Iris pigment epithelial cell (primary cell): ENCODE data around the gene WT1.

Experiments used
- DNase-seq: peaks from one replicate; pipeline ENCODE4 v3.0.0-alpha.2; 2011; ENCODE audit warnings: low read depth

Gene WT1

DNA sequence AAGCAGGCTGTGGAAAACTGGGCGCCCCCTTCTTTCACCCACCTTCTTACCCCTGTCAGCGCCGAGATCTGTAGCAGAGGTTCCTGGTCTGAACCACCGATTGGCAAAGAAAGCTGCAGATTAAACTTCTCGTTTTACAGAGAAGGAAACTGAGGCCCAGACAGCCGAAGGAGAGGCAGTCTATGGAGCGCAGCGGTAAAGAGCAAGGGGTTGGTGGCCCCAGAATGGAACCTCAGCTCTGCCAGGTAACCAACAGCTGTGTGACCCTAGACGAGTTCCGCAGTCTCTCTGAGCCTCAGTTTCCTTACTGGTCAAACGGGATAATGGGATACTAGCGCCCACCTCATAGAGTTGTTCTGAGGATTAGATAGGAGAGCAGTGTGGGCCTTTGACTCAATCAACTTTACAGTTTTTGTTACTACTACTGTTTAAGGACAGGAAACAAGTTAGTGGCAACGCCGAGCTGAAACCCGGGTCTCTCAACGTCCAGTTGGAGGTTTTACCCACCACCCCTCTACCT, 3.1 kb upstream of the WT1 start:
- DNase-seq, result no peak

DNA sequence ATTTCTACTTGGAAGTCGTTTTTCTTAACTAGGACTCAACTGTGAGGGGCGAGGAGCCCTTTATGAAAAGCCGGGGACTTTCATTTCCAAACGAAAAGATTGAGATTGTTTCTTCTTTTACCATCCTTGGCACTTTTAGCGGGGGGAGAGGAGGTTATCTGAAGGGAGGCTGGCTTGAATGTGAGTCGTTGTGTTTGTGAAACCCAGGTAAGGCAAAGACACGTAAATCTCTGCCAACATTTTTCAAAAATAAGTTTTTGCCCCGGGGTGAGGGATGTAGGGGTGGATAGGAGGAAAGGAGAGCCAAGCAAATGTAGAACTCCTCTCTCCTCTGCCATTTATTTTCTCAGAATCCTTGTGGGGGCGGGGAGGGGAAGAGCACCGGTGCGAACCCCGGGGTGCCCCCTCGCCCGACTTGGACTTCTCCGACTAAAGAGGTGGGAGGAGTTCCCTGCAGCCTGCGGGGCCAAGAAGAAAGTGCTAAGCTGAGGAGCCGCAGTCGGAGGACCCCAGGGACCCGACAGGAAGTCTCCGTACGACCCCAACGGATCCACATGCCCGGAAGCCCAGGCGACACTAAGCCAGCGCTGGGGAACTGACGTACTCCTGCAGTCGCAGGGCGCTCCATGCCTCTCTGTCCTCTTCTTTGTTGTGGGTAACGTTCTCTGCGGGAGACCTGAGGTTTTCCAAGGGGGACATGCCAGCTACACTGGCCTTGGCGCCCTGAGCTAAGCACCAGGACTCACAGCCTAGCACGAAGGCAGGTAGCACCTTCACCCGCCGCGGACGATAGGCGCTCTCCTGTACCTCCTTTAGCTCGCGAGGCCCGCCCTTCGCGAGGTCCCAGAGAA, 2.4 kb upstream of the WT1 start:
- DNase-seq, result no peak

GRCh38 chr11:32436751-32437494, 1.6 kb upstream of the WT1 start:
- no peak for DNase-seq

- no peak for DNase-seq
These were observed 807 bp upstream of the WT1 start for GRCh38 chr11:32435942-32436750.

GRCh38 chr11:32435152-32435480, 223 bp downstream of the WT1 start:
- no peak for DNase-seq

DNA sequence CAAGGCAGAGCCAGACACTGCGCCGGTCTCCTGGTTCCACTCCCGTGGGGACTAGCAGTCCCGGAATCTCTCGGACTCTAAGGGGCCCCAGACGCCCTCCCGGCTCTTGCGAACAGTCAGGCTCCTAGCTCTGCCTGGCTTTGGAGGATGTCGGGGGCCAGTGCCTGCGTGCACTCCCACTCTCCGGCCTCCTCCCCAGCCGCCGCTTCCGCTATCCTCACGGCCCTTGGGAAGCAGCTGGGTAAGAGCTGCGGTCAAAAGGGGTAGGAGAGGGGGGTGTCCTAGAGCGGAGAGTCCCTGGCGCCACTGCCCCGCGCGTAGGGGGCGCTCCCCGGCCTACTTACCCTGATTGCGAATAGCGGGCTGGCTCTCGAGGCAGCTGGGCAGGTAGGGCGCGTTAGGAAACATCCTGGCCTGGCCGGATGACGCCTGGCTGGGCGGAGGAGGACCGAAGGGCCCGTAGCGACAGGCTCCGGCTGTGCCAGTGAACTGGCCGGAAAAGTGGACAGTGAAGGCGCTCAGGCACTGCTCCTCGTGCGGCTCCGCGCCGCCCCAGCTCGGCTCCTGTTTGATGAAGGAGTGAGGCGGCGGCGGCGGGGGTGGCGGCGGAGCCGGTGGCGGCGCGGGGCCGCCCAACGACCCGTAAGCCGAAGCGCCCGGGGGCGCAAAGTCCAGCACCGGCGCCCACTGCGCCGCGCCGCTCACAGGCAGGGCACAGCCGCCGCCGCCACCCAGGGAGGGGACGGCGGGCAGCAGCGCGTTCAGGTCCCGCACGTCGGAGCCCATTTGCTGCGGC, 785 bp downstream of the WT1 start:
- DNase-seq, result no peak

DNA sequence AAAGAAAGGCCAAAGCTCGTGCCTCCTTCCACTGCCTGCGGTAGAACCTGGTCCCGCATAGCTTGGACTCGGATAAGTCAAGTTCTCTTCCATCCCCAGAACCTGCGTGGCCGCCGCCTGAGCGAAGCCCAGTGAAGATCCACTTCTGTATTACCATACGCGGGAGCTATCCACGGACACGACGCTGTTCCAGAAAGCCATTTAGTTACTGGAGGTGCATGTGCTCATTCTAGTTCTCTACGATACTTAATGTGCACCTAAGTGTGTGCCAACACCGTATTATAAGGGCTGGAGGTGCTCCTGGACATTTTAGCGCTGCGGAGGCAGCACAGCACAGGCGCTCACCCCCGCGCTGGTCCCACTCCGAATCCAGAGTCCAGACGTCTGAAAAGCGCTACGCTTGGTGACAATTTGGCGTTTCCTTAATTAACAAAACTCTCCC, 1.4 kb downstream of the WT1 start:
- no peak for DNase-seq

DNA sequence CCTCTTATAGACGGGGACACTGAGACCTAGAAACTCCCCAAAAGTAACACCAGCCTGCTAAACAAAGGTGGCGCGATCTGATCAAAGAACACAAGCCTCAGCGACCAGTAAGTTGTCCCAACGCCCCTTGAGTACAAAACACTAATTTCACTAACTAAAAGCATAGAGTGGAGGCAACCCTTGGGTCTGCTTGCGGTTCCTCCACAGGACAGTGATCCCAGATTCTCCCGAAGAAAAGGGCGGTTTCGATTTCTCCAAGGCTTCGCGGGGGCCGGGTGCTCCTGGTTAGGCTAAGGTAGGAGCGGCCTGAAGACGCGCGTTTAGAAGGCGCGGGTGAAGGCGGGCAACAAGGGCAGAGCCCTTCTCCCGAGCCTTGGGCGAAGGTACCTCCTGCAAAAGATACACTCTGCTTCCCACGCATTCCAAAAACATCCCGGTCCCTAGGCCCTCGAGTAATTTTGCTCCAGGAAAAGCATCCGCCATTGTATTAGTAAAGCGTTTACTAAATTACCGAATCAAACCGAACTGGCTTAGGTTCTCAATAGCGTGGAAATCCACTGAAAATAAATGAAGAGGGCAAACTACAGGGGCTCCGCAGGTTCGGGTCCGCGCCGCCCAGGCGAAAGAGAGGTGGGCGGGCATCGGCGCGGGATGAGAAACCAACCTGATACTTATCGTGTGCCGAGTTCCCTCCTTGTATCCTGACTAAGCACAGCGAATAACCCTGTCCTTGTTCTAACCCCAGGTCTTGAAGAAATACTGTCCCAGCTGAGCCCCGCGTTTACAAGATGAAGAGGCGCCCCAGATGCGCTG, 2.0 kb downstream of the WT1 start:
- no peak for DNase-seq

DNA sequence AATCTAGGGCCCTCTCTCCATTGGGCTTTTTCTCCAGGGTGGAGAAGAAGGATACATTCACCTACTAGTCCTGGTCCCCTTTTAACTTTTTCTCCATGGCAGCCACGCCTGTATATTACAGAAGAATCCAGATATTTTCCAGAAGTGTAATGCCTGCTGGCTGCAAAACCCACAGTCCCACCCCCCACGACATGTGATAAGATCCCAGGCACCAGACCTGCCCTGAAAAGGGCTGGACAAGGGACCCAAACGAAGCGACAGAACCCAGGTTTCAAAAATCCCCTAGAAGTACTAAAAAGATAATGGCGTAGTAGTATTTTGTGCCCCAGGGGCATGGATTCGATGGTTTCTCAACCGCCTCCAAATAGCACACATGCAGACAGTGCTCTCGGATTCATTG, 2.8 kb downstream of the WT1 start:
- no peak for DNase-seq

DNA sequence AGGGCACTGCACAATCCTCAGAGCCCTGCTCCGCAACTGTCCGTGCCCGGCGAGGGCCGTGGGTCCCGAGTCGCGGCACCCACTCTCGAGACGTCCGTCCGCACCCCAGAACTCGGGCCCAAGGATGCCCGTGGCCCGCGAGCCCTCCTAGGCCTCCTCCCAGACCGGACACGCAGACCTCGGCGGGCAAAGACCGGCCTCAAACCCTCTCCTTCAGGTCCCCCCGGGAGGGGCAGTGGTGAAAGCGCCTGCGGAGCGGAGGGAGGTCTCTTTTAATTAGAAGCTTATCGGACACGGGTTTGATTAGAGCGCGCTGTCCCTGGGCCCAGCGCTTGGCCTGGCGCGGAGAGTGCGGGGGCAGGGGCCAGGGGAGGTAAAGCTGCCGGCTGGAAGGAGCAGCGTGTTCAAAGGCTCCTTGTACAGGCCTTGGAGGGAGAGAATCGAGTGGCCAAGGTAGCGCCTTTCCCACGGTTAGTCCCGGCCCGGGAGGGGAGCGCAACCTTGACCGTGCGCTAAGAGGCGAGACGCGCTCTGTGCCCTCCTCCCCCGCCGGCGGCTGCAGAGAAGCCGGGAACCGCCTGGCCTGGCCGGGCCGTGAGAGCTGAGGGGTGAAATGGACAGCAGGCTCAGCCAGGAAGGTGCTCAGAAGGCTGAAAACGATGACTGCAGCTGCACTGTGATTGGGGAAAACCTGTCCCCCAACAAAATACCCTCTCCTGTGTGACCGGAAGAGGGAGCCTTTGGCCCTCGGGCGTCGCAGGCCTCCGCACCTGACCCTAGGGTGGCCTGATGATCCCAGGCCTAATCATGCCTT, 4.6 kb downstream of the WT1 start:
- DNase-seq, result no peak

DNA sequence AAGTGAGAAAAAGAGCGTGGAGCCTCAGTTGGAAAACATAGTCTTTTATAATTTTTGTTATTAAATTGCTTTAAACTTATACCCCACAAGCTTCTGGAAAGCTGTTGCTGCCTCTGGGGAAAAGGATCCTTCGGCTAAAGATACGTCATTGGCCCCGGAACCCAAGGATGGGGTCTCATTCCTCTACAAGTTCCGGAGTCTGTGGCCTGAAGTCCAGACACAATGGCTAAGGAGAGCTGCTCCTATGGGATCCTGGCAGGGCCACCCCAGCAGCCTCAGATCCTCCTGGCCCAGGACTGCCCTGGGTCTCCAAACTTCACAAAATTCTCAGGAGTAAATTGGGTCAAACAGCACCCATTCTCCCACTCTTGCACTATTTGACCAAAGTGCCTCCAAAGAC, 5.9 kb downstream of the WT1 start:
- no peak for DNase-seq

GRCh38 chr11:32428665-32429303, 6.6 kb downstream of the WT1 start:
- DNase-seq, result no peak

DNA sequence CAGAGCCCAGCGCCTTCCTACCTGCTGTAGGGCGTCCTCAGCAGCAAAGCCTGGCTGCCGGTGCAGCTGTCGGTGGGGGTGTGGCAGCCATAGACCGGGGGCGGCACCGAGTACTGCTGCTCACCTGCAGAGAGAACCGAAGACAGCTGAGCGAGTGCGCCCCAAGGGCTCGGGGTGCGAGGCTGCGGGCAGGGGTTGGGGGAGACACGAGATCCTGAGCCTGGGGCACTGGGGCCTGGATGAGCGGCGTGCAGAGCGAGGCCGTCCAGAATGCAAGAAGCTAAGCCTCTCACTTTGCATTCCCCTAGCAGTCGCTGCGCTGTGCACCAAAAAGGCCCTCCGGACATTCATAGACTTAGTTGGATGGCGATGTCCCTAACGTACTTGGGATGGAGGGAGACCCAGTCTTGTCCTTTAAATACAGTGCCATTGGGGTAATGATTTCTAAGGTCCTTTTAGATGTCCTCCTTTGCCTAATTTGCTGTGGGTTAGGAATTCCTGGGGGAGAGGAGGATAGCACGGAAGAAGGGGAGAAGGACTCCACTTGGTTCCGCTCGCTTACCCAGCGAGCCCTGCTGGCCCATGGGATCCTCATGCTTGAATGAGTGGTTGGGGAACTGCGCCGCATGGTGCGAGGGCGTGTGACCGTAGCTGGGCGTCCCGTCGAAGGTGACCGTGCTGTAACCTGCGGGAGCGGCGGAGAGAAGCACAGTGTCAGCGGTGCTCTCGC, 7.2 kb downstream of the WT1 start:
- DNase-seq, result no peak

GRCh38 chr11:32427616-32427934, 7.8 kb downstream of the WT1 start:
- DNase-seq, result no peak

DNA sequence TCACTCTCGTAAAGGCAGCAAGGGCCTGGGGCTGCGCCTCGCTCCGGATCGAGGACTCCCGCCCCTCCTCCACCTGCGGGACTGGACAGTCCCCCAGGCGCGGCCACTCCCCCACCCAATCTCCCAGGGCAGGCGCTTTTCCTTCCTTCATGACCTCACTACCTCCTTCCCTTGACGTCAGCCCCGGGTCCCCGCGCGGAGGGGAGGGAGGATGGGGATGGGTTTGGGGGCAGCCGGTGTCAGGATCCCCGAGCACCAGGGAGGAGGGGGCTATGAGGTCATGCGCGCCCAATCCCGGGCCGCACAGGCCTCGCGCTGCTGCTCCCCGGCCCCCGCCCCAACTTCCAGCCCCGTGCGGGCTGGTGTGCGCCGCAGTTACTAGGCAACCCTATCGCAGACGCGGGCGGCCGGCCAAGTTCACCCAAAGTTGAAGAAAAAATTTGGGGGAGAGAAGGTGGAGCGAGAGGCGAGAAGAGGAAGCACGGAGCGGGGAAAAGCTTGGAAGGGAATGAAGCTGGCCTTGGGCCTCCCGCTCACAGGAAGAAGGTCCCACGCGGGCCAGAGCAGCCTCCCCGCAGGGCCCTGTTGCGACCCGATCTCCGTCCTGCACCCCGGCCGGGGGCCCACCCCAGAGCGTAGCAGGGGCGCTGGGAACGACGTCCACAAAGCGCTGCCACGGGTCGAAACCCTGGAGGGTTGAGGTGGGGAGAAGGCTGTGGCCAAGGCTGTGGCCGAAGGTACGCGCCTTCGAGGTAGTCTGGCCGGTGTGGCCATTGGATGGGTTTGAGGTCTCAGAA, 8.3 kb downstream of the WT1 start:
- DNase-seq, result no peak

DNA sequence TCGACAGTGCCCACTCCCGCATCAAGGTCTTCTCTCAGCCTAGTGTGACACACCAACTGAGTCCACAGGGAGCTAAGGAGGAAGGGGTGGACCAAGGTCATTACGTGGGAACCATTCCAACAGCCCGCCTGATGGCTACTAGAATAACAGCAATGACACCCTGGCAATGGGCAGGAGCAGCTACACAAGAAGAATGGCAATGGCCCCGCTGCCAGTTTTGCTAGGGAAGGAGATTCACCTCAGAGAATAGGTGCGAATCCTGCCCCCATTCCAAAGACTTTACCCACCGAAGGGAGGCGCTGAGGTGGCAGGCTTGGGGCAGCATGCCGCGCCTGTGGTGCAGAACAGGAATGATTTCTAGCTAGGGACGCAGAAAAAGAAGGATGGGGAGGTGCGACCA, 9.1 kb downstream of the WT1 start:
- no peak for DNase-seq

DNA sequence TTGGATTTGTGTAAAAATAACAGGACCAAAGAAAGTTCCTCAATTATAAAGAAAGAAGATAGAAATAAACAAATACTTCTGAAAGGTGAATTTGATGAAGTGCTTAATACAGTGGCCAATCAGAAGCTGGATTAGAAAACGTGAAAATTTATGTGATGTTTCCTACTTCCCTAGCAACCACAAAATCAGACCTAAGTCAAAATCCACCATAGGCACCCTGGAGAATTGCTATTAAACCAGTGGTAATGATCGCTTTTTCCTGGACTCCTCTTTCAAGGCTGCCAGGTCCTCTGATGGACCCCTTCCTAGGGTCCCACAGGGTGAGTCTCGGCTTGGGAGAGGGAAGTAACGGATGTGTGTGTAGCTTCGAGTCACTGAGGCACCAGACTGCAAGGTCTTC, 9.6 kb downstream of the WT1 start:
- DNase-seq, result no peak

- DNase-seq, result no peak
These were observed 12.8 kb downstream of the WT1 start for GRCh38 chr11:32422545-32422944.
